Esophagus squamous epithelium (tissue), 5 donors: ENCODE results near the gene LPAR1. TPM values are rescaled to one million over a fixed set of nuclear protein-coding genes. Genes with fewer than 3 reads are reported as not detected.

Experiments
- DNase-seq: peaks from one replicate; lab custom pipeline; 2025; lab: John Stamatoyannopoulos, UW
- H3K27ac ChIP-seq, 4 donors: fragments of 200-600 bp; sonication (generic); one replicate each; pipeline ENCODE4 v1.5.1; 2016 to 2019; ENCODE audit warnings: mild to moderate bottlenecking in 1 of 4
- H3K27me3 ChIP-seq, 4 donors: fragments of 200-600 bp; sonication (generic); 1 replicate in 3 of 4; 2 replicates in 1 of 4; pipeline versions ENCODE4 v1.5.1 to v1.6.0; 2017 to 2021; ENCODE audit warnings: antibody characterized with exemption in 1 of 4
- H3K36me3 ChIP-seq, 3 donors: fragments of 200-600 bp; sonication (generic); one replicate each; pipeline ENCODE4 v1.5.1; 2016 to 2019
- H3K4me1 ChIP-seq, 3 donors: fragments of 200-600 bp; sonication (generic); one replicate each; pipeline ENCODE4 v1.5.1; 2017 to 2019
- H3K4me3 ChIP-seq, 4 donors: fragments of 200-600 bp; sonication (generic); 1 replicate in 3 of 4; 2 replicates in 1 of 4; pipeline ENCODE4 v1.5.1; 2016 to 2019; ENCODE audit warnings: mild to moderate bottlenecking in 2 of 4, moderate library complexity in 1 of 4
- H3K9me3 ChIP-seq, 3 donors: fragments of 200-600 bp; sonication (generic); one replicate each; pipeline ENCODE4 v1.5.1; 2016 to 2019
- CTCF ChIP-seq, 6 experiments: fragments of 450-650 bp in 4 of 6; fragments of 200-600 bp in 2 of 6; sonication (generic) in 2 of 6; IDR thresholded peaks; one replicate each; pipeline ENCODE4 v1.5.1; 2016 to 2019; ENCODE audit warnings: antibody characterized with exemption in 6 of 6, mild to moderate bottlenecking in 4 of 6, moderate library complexity in 4 of 6
- POLR2A ChIP-seq, 4 donors: fragments of 450-650 bp; IDR thresholded peaks; one replicate each; pipeline ENCODE4 v1.6.1; 2017; ENCODE audit warnings: antibody characterized with exemption in 4 of 4, mild to moderate bottlenecking in 4 of 4, moderate library complexity in 3 of 4
- WGBS, 2 donors: methylation state at CpG; one replicate each; pipeline ENCODE4 v1.1.5; 2018; 5-methylcytosine and 5-hydroxymethylcytosine counted together
- intact Hi-C: fragments of 100-400 bp; cut with DNase I; formaldehyde crosslinking; loops from one replicate; pipeline ENCODE4 v1.15.0; 2022
- total RNA-seq, 4 donors: library from RNA; depleted of rRNA; stranded (reverse); fragments of >200 nt; gene quantifications; one replicate each; pipeline ENCODE4 v1.1.0, GENCODE V29; 2016
- donor health status: DM: yes; HTN: yes; CAD: no.

Gene LPAR1
- 10 to 100 TPM in 2 of 4 donors, 1 to 10 TPM in 2; 6.3 to 59.5 (median 14.1) TPM for total RNA-seq

- peak within 1 kb of the TSS; percentile 87 to 95 (median 90) for H3K27ac ChIP-seq
- H3K4me1 ChIP-seq: peaks cover 0 to 77% (median 11%) of the 10 kb centered on the region in 3 donors
- H3K27me3 ChIP-seq: peaks cover 0 to 29% (median 0%) of the 10 kb centered on the region in 4 donors
- peak within 1 kb of the TSS; percentile 68 to 89 (median 80) for H3K4me3 ChIP-seq
- intact Hi-C loops: no loop called here
- no peaks in the 10 kb centered on the region for H3K9me3 ChIP-seq
- 1 to 6% methylated on average over 14 to 26 of the region's 72 CpGs for WGBS, 2 donors
- DNase-seq: no peak
- TF ChIP-seq POLR2A (IDR thresholded peaks at IDR 0.05) (peak in 2 of 4 donors; percentile 8 to 13), CTCF (IDR thresholded peaks at IDR 0.05) (no peak)
- no peaks in the 10 kb centered on the region for H3K36me3 ChIP-seq
Observed at GRCh38 chr9:111038331-111039230, at the start of gene LPAR1. TSS of gene LPAR1 (minus strand) at chr9:111038470. CDS start at chr9:110972117, 66,353 bp downstream.

- Histone ChIP-seq H3K36me3 (no peaks in the 10 kb centered on the region), H3K9me3 (no peaks in the 10 kb centered on the region), H3K27me3 (no peaks in the 10 kb centered on the region), H3K4me1 (no peaks in the 10 kb centered on the region), H3K27ac (no peak overlapping the region), H3K4me3 (no peak overlapping the region)
- no peak for DNase-seq
- intact Hi-C loops: no loop called here
- no peak for TF ChIP-seq POLR2A (IDR thresholded peaks at IDR 0.05)
- no peak for TF ChIP-seq CTCF (IDR thresholded peaks at IDR 0.05)
- WGBS, 2 donors: 73% methylated on average over 1 of the region's 1 CpG; no CpG with 5 or more reads in 1 of the 2 donors
Observed at GRCh38 chr9:111078391-111079038, 40.2 kb upstream of the LPAR1 start.

GRCh38 chr9:111076519-111076918 is 38.2 kb upstream of the LPAR1 start:
- no peaks in the 10 kb centered on the region for H3K9me3 ChIP-seq
- intact Hi-C loops: no loop called here
- H3K27ac ChIP-seq: no peak overlapping the region
- no peak for DNase-seq
- no peaks in the 10 kb centered on the region for H3K4me1 ChIP-seq
- H3K36me3 ChIP-seq: no peaks in the 10 kb centered on the region
- H3K27me3 ChIP-seq: no peaks in the 10 kb centered on the region
- TF ChIP-seq CTCF (IDR thresholded peaks at IDR 0.05) (no peak), POLR2A (IDR thresholded peaks at IDR 0.05) (no peak)
- WGBS, 2 donors: 59 to 77% methylated on average over 3 of the region's 3 CpGs
- H3K4me3 ChIP-seq: no peak overlapping the region

- H3K36me3 ChIP-seq: no peaks in the 10 kb centered on the region
- H3K27ac ChIP-seq: no peak overlapping the region
- no peak for DNase-seq
- H3K27me3 ChIP-seq: no peaks in the 10 kb centered on the region
- H3K4me3 ChIP-seq: no peak overlapping the region
- H3K9me3 ChIP-seq: no peaks in the 10 kb centered on the region
- WGBS, 2 donors: 74 to 81% methylated on average over 6 of the region's 6 CpGs
- TF ChIP-seq POLR2A (IDR thresholded peaks at IDR 0.05) (no peak), CTCF (IDR thresholded peaks at IDR 0.05) (no peak)
- intact Hi-C loops: no loop called here
- H3K4me1 ChIP-seq: no peaks in the 10 kb centered on the region
Observed at GRCh38 chr9:111076042-111076441, 37.8 kb upstream of the LPAR1 start.

- TF ChIP-seq POLR2A (IDR thresholded peaks at IDR 0.05): no peak
- no peak for TF ChIP-seq CTCF (IDR thresholded peaks at IDR 0.05)
- no peak overlapping the region for H3K27ac ChIP-seq
- 69 to 85% methylated on average over 3 of the region's 3 CpGs for WGBS, 2 donors
- no peak for DNase-seq
- intact Hi-C loops: no loop called here
- no peak overlapping the region for H3K4me3 ChIP-seq
- H3K36me3 ChIP-seq: no peaks in the 10 kb centered on the region
- no peaks in the 10 kb centered on the region for H3K9me3 ChIP-seq
- H3K27me3 ChIP-seq: no peaks in the 10 kb centered on the region
- H3K4me1 ChIP-seq: no peaks in the 10 kb centered on the region
Observed at GRCh38 chr9:111074395-111074794, 36.1 kb upstream of the LPAR1 start.
